IMR-90 (cell line): ENCODE results near the gene UGT2A2. TPM values are rescaled to one million over a fixed set of nuclear protein-coding genes. Genes with fewer than 3 reads are reported as not detected.

Experiments
- ATAC-seq: fragments of 200-7000 bp; cut with Tn5 transposase; 2 replicates; pipeline ENCODE4 v1.9.1; 2020; ENCODE audit warnings: low read depth, mild to moderate bottlenecking, moderate library complexity
- BruUV-seq: library from RNA; stranded (reverse); fragments of 400-500 nt; replicated peaks from 2 replicates; lab custom pipeline; 2021; lab: Mats Ljungman, UMichigan
- CTCF ChIA-PET: fragments of 300-600 bp; formaldehyde crosslinking; extraction: SDS; loops from one replicate; lab custom pipeline; 2021; ENCODE audit warnings: antibody characterized with exemption; lab: Yijun Ruan, JAX
- POLR2A ChIA-PET: fragments of 300-600 bp; sonication (Branson Sonifier 250); formaldehyde crosslinking; loops from one replicate; lab custom pipeline; 2022; ENCODE audit warnings: antibody characterized with exemption; ENCODE audit not compliant: unreplicated experiment; lab: Charles Lee
- DNase-seq: peaks from one replicate; pipeline ENCODE4 v3.0.0; 2013
- H2AFZ ChIP-seq: replicated peaks from 2 replicates; pipeline ENCODE3; 2013; ENCODE audit warnings: low read length, mild to moderate bottlenecking; ENCODE audit not compliant: poor library complexity
- H2AK5ac ChIP-seq: 2 replicates; pipeline ENCODE4 v1.6.1; 2013; ENCODE audit warnings: low read depth, low read length, inconsistent platforms
- H2AK9ac ChIP-seq: replicated peaks from 2 replicates; pipeline ENCODE3; 2013; ENCODE audit warnings: mild to moderate bottlenecking, low read depth, low read length, moderate library complexity; ENCODE audit not compliant: poor library complexity
- H2BK120ac ChIP-seq: 2 replicates; pipeline ENCODE4 v1.6.1; 2013; ENCODE audit warnings: low read depth, low read length, inconsistent platforms
- H2BK15ac ChIP-seq: 3 replicates; pipeline ENCODE4 v1.6.1; 2013; ENCODE audit warnings: low read depth, low read length, inconsistent platforms
- H2BK20ac ChIP-seq: 2 replicates; pipeline ENCODE4 v1.6.1; 2013; ENCODE audit warnings: low read depth, mild to moderate bottlenecking, inconsistent platforms, low read length, moderate library complexity
- H2BK5ac ChIP-seq: 2 replicates; pipeline ENCODE4 v1.6.1; 2013; ENCODE audit warnings: mild to moderate bottlenecking, low read depth, low read length, inconsistent platforms; ENCODE audit not compliant: poor library complexity, severe bottlenecking
- H3K14ac ChIP-seq: replicated peaks from 2 replicates; pipeline ENCODE4 v1.6.1; 2013; ENCODE audit warnings: low read depth, low read length, inconsistent platforms
- H3K18ac ChIP-seq: 2 replicates; pipeline ENCODE4 v1.6.1; 2013; ENCODE audit warnings: low read depth, low read length, control low read depth
- H3K23ac ChIP-seq: 2 replicates; pipeline ENCODE4 v1.6.1; 2013; ENCODE audit warnings: low read depth, low read length, inconsistent platforms
- H3K27ac ChIP-seq: 2 replicates; pipeline ENCODE4 v1.5.1; 2013; ENCODE audit warnings: mild to moderate bottlenecking, control low read depth, low read length; ENCODE audit not compliant: insufficient read depth
- H3K27me3 ChIP-seq: 2 replicates; pipeline ENCODE4 v1.6.1; 2013; ENCODE audit warnings: low read length; ENCODE audit not compliant: control insufficient read depth, insufficient read depth
- H3K36me3 ChIP-seq: 2 replicates; pipeline ENCODE4 v1.6.1; 2013; ENCODE audit warnings: low read length, mixed read lengths; ENCODE audit not compliant: control insufficient read depth, insufficient read depth
- H3K4ac ChIP-seq: 2 replicates; pipeline ENCODE4 v1.6.1; 2013; ENCODE audit warnings: low read depth, low read length, inconsistent platforms
- H3K4me1 ChIP-seq: 2 replicates; pipeline ENCODE4 v1.6.1; 2013; ENCODE audit warnings: low read length, mixed read lengths; ENCODE audit not compliant: control insufficient read depth, insufficient read depth
- H3K4me2 ChIP-seq: 2 replicates; pipeline ENCODE4 v1.6.1; 2013; ENCODE audit warnings: low read depth, mild to moderate bottlenecking, control low read depth, low read length, moderate library complexity
- H3K4me3 ChIP-seq: 2 replicates; pipeline ENCODE4 v1.5.1; 2013; ENCODE audit warnings: low read depth, mild to moderate bottlenecking, control low read depth, low read length, moderate library complexity; ENCODE audit not compliant: insufficient read depth
- H3K56ac ChIP-seq: 2 replicates; pipeline ENCODE4 v1.6.1; 2013; ENCODE audit warnings: low read length, inconsistent platforms; ENCODE audit not compliant: insufficient read depth; ENCODE audit errors: extremely low read depth
- H3K79me1 ChIP-seq, 2 experiments: 2 replicates each; pipeline ENCODE4 v1.6.1; 2013; ENCODE audit warnings: low read length in 2 of 2, inconsistent platforms in 1 of 2, low read depth in 1 of 2
- H3K9ac ChIP-seq: 2 replicates; pipeline ENCODE4 v1.6.1; 2013; ENCODE audit warnings: low read depth, low read length, control low read depth
- H3K9me1 ChIP-seq: 2 replicates; pipeline ENCODE4 v1.6.1; 2013; ENCODE audit warnings: low read length, inconsistent platforms; ENCODE audit not compliant: insufficient read depth
- H3K9me3 ChIP-seq: 2 replicates; pipeline ENCODE4 v1.6.1; 2013; ENCODE audit warnings: low read length; ENCODE audit not compliant: control insufficient read depth, insufficient read depth
- H4K20me1 ChIP-seq: 2 replicates; pipeline ENCODE4 v1.6.1; 2013; ENCODE audit warnings: low read length, inconsistent platforms; ENCODE audit not compliant: insufficient read depth
- H4K5ac ChIP-seq: 2 replicates; pipeline ENCODE4 v1.6.1; 2013; ENCODE audit warnings: mild to moderate bottlenecking, low read depth, low read length, control low read depth
- H4K8ac ChIP-seq, 2 experiments: 2 replicates each; pipeline ENCODE4 v1.6.1; 2013; ENCODE audit warnings: low read depth in 2 of 2, low read length in 2 of 2, control low read depth in 1 of 2, inconsistent platforms in 1 of 2
- H4K91ac ChIP-seq: 2 replicates; pipeline ENCODE4 v1.6.1; 2013; ENCODE audit warnings: low read depth, low read length, inconsistent platforms; ENCODE audit not compliant: insufficient read depth
- CHD1 ChIP-seq: IDR thresholded peaks from 2 replicates; pipeline ENCODE4 v1.6.1; 2012; ENCODE audit warnings: low read depth, low read length, improper control_type of control experiment
- RCOR1 ChIP-seq: IDR thresholded peaks from 2 replicates; pipeline ENCODE4 v1.6.1; 2012; ENCODE audit warnings: mild to moderate bottlenecking, low read length, improper control_type of control experiment; ENCODE audit not compliant: insufficient replicate concordance
- RFX5 ChIP-seq: IDR thresholded peaks from 2 replicates; pipeline ENCODE4 v1.8.0; 2012; ENCODE audit warnings: low read depth, mild to moderate bottlenecking, low read length, moderate library complexity
- WGBS, 2 experiments: methylation state at CpG; one replicate each; pipeline versions ENCODE4 v1.1.5 to v1.1.7; 2013; ENCODE audit warnings: missing lambda C conversion rate in 2 of 2; ENCODE audit not compliant: insufficient read length in 1 of 2; ENCODE audit errors: extremely low coverage in 2 of 2; 5-methylcytosine and 5-hydroxymethylcytosine counted together
- dilution Hi-C: fragments of 300-500 bp; cut with HindIII; formaldehyde crosslinking; loops from one replicate; pipeline ENCODE4 v1.14.3; 2018; ENCODE audit warnings: low sequenced_read_pairs; ENCODE audit not compliant: unreplicated experiment
- in situ Hi-C: fragments of 300-500 bp; cut with MboI; formaldehyde crosslinking; loops from 3 replicates; pipeline ENCODE4 v1.14.3; 2019; ENCODE audit warnings: low sequenced_read_pairs, inconsistent platforms, mixed read lengths
- intact Hi-C: fragments of 100-400 bp; cut with micrococcal nuclease; formaldehyde crosslinking; loops from 2 replicates; pipeline ENCODE4 v1.10.0; 2022
- microRNA-seq, 2 experiments: library from miRNA; stranded (forward) in 1 of 2; unstranded in 1 of 2; fragments of 10-50 nt in 1 of 2; fragments of <30 nt in 1 of 2; gene quantifications in 1 of 2; microRNA quantifications in 1 of 2; one replicate each; pipeline versions ENCODE3 to v1.1.0; 2013 to 2020; ENCODE audit not compliant: insufficient read depth in 1 of 2, insufficient read length in 1 of 2, unreplicated experiment in 1 of 2
- polyA plus RNA-seq, 3 experiments: library from polyadenylated mRNA; depleted of rRNA; stranded (reverse); fragments of >200 nt; gene quantifications; 2 replicates each; pipeline ENCODE4 v1.2.3, GENCODE V29; 2012; ENCODE audit warnings: low replicate concordance in 1 of 3
- small RNA-seq, 5 experiments: library from RNA; depleted of rRNA; stranded (forward); fragments of <200 nt; gene quantifications; one replicate each; pipeline ENCODE3, GENCODE V24; 2012
- total RNA-seq: library from RNA; depleted of rRNA; stranded (reverse); fragments of >200 nt; gene quantifications from 2 replicates; pipeline ENCODE4 v1.2.3, GENCODE V29; 2012; rRNA removed
- TF ChIP-seq, protein P1 (sequence below): fragments of 150-350 bp; IDR thresholded peaks from 2 replicates; pipeline ENCODE4 v1.6.1; 2016; ENCODE audit warnings: low read depth, mild to moderate bottlenecking, low read length, moderate library complexity, borderline replicate concordance
- TF ChIP-seq, protein P2 (sequence below): fragments of 150-350 bp; IDR thresholded peaks from 2 replicates; pipeline ENCODE4 v1.6.1; 2017; ENCODE audit warnings: mild to moderate bottlenecking, antibody characterized with exemption, low read length, low read depth

The UGT2A2 gene
- total and polyA plus RNA-seq, 2 of the 4 experiments (the other 2 are of a cell fraction) = not detected

DNA sequence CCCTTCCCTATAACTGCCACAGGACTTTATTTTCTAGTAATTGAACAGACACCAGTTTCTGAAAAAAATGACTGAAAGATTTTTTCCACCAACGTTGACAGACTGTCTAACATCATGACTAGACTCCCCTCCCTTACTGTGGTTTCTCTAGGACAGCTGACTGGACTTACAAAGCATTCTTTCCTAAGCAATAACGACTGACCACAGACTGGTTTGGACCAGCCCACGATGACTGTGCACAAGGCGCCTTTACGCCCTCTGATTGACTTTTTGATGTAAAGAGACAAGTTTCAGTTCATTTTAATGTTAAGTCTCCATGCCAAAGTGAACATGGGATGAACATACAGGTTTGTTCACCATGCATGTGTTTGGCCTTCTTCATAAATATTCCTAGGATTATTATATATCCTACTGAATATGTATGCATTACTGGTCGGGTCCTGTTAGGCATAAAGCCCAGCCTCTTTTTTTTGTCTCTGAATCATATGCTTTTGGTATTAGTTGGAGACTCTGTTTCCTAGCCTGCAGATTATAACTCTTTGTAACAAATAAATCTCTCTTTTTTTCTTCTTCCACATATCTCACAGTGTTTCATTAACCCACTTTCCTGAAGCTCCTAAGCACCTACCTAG is 93.2 kb downstream of the UGT2A2 start:
- H4K8ac ChIP-seq = no peak overlapping the region
- H3K23ac ChIP-seq = no peak overlapping the region
- H4K20me1 ChIP-seq = no peaks in the 10 kb centered on the region
- H3K27ac ChIP-seq = no peak overlapping the region
- TF ChIP-seq, protein P1, sequence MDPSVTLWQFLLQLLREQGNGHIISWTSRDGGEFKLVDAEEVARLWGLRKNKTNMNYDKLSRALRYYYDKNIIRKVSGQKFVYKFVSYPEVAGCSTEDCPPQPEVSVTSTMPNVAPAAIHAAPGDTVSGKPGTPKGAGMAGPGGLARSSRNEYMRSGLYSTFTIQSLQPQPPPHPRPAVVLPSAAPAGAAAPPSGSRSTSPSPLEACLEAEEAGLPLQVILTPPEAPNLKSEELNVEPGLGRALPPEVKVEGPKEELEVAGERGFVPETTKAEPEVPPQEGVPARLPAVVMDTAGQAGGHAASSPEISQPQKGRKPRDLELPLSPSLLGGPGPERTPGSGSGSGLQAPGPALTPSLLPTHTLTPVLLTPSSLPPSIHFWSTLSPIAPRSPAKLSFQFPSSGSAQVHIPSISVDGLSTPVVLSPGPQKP = no peak
- TF ChIP-seq RCOR1 (no peak), CHD1 (no peak), RFX5 (no peak)
- TF ChIP-seq, protein P2, sequence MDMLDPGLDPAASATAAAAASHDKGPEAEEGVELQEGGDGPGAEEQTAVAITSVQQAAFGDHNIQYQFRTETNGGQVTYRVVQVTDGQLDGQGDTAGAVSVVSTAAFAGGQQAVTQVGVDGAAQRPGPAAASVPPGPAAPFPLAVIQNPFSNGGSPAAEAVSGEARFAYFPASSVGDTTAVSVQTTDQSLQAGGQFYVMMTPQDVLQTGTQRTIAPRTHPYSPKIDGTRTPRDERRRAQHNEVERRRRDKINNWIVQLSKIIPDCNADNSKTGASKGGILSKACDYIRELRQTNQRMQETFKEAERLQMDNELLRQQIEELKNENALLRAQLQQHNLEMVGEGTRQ = no peak
- CTCF ChIA-PET = no interaction called here
- H3K18ac ChIP-seq = no peak overlapping the region
- H2AFZ ChIP-seq = no peak overlapping the region
- no peak overlapping the region for H2BK5ac ChIP-seq
- no CpG with 5 or more reads among the region's 6 CpGs for WGBS, 2 experiments
- no peaks in the 10 kb centered on the region for H3K79me1 ChIP-seq
- DNase-seq = no peak
- no peak overlapping the region for H2BK120ac ChIP-seq
- no peak overlapping the region for H3K4me3 ChIP-seq
- no peak for ATAC-seq
- in situ Hi-C loops (no loop called here), dilution Hi-C loops (no loop called here), intact Hi-C loops (no loop called here)
- no peak overlapping the region for H3K4me2 ChIP-seq
- no peaks in the 10 kb centered on the region for H3K36me3 ChIP-seq
- H3K9ac ChIP-seq = no peak overlapping the region
- H3K56ac ChIP-seq = no peak overlapping the region
- no peak overlapping the region for H2AK9ac ChIP-seq
- POLR2A ChIA-PET = no interaction called here
- no peak overlapping the region for H3K14ac ChIP-seq
- no TSS peak for BruUV-seq
- H4K91ac ChIP-seq = no peak overlapping the region
- no peaks in the 10 kb centered on the region for H3K9me1 ChIP-seq
- H3K27me3 ChIP-seq = no peaks in the 10 kb centered on the region
- no peak overlapping the region for H3K4ac ChIP-seq
- H3K9me3 ChIP-seq = peaks cover 6% of the 10 kb centered on the region; the same call in 1 of the 2 replicates
- no peaks in the 10 kb centered on the region for H3K4me1 ChIP-seq
- no peak overlapping the region for H2BK15ac ChIP-seq
- no peak overlapping the region for H2AK5ac ChIP-seq
- H4K5ac ChIP-seq = no peak overlapping the region
- H2BK20ac ChIP-seq = no peak overlapping the region

Small RNA genes within 50 kb of the gene (microRNA-seq; reads per million reads assigned to microRNA genes)
- not detected for gene UGT2A2 (ENCODE audit: insufficient read depth, insufficient read length)

Small RNA genes within 50 kb of the gene (small RNA-seq; reads per million reads assigned to genes)
- gene UGT2A2 = 0 reads per million in 5 experiments

Other genes starting within 250 kb of the UGT2A2 start
- gene UGT2B4, start 143.7 kb downstream of the UGT2A2 start, total RNA-seq = not detected in 2 replicates
- gene UGT2B4, start 143.7 kb downstream of the UGT2A2 start, polyA plus RNA-seq (2012; rRNA removed) = not detected in 2 replicates
- gene UGT2A1, start 13.6 kb upstream of the UGT2A2 start, total RNA-seq = not detected in 2 replicates
- not detected in 2 replicates for gene UGT2A1, start 13.6 kb upstream of the UGT2A2 start, polyA plus RNA-seq (2012; rRNA removed)
- gene SULT1B1, start 121.0 kb upstream of the UGT2A2 start, total RNA-seq = under 0.01 and 0.18 TPM in 2 replicates
- gene SULT1B1, start 121.0 kb upstream of the UGT2A2 start, polyA plus RNA-seq (2012; rRNA removed) = 0.04 and 0.05 TPM in 2 replicates
- gene SULT1E1, start 220.5 kb upstream of the UGT2A2 start, total RNA-seq = not detected in 2 replicates
- gene SULT1E1, start 220.5 kb upstream of the UGT2A2 start, polyA plus RNA-seq (2012; rRNA removed) = not detected in 2 replicates